Fibroblast of pulmonary artery (primary cell): ENCODE data around the gene ATP6V1C2.

ENCODE experiments used
- DNase-seq: peaks from one replicate; pipeline ENCODE4 v3.0.0-alpha.2; 2010; ENCODE audit warnings: low read depth
- H3K4me3 ChIP-seq: replicated peaks from 2 replicates; pipeline ENCODE4 v1.5.1; 2011; ENCODE audit warnings: low read depth, mild to moderate bottlenecking, control low read depth, low read length, moderate library complexity
- CTCF ChIP-seq: IDR thresholded peaks from 2 replicates; pipeline ENCODE4 v1.5.1; 2011; ENCODE audit warnings: mild to moderate bottlenecking, control low read depth, low read length, inconsistent platforms; ENCODE audit errors: missing control alignments

Gene ATP6V1C2

GRCh38 chr2:10781746-10782145, 60.3 kb downstream of the ATP6V1C2 start:
- no peak overlapping the region for H3K4me3 ChIP-seq
- no peak for TF ChIP-seq CTCF
- DNase-seq: no peak

GRCh38 chr2:10783421-10783820, 62.0 kb downstream of the ATP6V1C2 start:
- H3K4me3 ChIP-seq: no peak overlapping the region
- DNase-seq: no peak
- TF ChIP-seq CTCF: no peak

- H3K4me3 ChIP-seq: no peak overlapping the region
- DNase-seq: no peak
- TF ChIP-seq CTCF: no peak
Measured at GRCh38 chr2:10784719-10785118, 63.3 kb downstream of the ATP6V1C2 start.

GRCh38 chr2:10785260-10785659, 63.8 kb downstream of the ATP6V1C2 start:
- TF ChIP-seq CTCF: no peak

GRCh38 chr2:10786240-10786982, 65.0 kb downstream of the ATP6V1C2 start:
- no peak for TF ChIP-seq CTCF
- no peak overlapping the region for H3K4me3 ChIP-seq
- DNase-seq: no peak

More at GRCh38 chr2:10785260-10785659, 63.8 kb downstream of the ATP6V1C2 start:
- H3K4me3 ChIP-seq: no peak overlapping the region
- DNase-seq: no peak

- peak; percentile 29 for TF ChIP-seq CTCF
- no peak for DNase-seq
- H3K4me3 ChIP-seq: no peak overlapping the region
Measured at GRCh38 chr2:10787176-10787968, 65.9 kb downstream of the ATP6V1C2 start.
